ENCODE data around the gene SLC35A4.
"Not testable (repeated sequence)": the region's sequence is repeated elsewhere in the genome, so short reads cannot be mapped to it uniquely, and the experiment has no call there.

Gene SLC35A4

DNA sequence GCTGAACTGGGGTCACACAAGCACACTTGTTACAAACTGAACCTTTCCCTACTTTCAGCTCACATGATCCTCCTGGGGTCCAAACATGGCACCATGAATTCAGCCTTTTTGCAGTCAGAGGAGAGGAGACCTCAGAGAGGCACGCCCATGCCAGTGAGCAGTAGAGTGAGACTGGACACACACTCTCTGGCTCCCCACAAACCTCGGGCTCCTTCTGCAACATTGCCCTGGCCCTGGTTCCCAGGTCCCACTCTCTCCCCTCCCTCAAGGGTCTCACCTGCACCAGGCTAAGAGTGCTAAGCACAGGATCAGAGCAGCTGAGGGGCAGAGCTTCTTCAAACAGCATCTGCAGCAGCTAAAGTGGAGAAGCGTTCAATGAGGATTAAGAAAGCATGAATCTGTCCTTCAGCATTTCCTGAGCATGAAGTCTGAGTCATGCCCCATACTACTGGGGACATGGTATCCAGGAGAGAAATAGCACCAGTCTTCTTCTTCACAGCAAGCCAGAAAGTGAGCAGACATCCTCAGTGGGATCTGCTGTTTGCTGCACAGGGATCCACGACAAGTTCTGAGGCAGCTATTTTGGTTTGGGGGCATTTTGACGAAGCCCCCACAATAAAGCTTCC is 27.2 kb downstream of the SLC35A4 start:
- ATAC-seq = no peak

DNA sequence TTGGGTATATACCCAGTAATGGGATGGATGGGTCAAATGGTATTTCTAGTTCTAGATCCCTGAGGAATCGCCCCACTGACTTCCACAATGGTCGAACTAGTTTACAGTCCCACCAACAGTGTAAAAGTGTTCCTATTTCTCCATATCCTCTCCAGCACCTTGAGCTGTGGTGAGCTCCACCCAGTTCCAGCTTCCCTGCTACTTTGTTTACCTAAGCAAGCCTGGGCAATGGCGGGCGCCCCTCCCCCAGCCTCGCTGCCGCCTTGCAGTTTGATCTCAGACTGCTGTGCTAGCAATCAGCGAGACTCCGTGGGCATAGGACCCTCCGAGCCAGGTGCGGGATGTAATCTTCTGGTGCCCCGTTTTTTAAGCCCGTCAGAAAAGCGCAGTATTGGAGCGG is 28.4 kb downstream of the SLC35A4 start:
- not testable (repeated sequence) for ATAC-seq

DNA sequence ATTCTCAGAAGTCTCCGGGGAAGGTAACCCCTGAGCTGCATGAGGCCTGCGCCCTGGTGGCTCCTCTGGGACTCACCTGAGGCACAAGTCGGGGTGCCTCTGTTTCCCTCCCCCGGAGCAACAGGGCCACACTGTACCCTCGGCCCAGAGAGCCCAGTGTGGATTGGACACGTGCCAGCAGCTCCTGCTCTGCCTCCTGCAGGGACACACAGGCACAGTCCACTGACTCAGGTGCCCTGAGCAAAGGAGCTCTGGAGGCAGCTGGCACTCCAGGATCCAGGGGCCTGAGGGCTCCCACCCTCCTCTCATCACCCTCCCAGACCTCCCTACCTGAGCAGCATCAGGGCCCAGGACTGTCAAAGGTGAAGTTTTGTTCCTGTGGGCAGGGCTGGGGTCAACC is 29.5 kb downstream of the SLC35A4 start:
- ATAC-seq = no peak

DNA sequence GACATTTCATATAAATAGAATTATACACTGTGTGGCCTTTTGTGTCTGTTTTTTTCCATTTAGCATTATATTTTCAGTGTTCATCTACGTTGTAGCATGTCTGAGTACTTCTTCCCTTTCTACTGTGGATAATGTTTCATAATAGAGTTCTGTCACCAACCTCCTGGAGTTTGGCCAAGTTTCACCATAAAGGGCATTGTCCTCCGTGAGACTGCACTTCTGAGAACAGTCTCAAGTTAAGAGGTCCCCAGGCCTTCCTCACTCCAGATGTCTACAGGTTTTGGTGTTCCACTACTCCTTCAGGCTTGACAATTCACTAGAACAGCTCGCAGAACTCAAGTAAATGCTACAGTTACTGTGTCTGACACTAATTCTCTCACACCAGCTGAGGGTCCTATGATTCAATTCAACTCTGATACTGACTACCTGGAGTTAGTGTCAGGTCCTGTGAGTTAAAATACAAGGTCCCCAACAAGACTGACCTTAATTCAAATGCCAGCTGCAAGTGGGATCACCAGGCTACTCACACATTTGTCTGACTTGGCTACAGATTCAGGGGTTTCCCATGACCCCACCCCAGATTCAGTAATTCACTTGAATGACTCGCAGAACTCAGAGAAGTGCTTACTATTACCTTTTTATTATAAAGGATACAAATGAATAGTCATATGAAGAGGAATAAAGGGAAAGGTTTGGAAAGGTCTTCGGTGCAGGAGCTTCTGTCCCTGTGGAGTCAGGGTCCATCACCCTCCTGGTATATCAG is 31.1 kb downstream of the SLC35A4 start:
- ATAC-seq = no peak

DNA sequence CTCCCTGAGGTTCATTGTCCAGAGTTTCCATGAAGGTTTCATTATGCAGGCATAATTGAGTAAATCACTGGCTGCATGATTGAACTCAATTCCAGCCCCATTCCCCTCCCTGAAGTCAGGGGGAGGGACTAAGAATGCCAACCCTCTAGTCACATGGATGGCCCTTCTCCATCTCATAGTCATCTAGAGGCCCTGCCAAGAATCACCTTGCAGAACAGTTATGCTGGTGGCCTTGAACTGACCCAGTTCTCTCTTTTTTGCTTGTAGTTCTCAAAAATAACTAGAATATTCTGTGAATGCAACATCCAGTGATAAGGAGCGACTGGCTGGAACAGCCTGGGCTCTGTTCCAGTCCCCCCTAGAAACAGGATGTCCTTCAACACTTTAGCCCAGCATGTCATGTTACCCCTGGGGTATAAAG is 31.7 kb downstream of the SLC35A4 start:
- ATAC-seq = no peak

DNA sequence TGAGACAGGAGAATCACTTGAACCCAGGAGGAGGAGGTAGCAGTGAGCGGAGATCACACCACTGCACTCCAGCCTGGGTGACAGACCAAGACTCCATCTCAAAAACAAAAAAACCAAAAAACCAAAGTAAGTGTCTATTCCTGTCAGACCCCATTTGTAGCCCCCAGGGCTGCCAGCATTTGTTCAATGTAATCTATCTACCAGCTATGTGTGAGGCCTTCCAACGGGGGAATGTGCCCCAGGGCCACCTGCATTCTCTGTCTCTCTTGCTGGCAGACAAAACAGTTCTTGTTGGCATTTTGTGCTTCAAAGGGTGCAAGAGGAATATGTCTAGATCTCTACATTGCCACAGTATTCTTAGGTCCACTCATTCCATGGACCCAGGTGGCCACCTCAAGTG is 34.2 kb downstream of the SLC35A4 start:
- no peak for ATAC-seq

DNA sequence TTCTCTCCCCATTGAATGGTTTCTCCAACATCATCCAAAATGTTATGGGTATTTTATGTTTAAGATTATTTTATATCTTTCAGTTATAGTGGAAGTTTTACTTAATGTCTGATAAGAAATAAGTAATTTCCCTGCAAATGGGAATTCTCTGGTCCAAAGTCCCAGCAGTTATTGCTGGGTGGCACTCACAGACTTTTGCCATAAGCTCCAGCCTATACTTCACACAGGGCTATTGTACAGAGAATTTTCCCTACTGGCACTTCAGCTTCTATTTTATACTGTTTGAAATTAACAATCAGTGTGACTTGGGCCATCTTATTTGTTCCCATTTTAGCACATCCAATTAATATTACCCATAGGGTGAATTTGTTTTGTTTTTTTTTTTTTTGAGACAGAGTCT is 35.5 kb downstream of the SLC35A4 start:
- no peak for ATAC-seq

DNA sequence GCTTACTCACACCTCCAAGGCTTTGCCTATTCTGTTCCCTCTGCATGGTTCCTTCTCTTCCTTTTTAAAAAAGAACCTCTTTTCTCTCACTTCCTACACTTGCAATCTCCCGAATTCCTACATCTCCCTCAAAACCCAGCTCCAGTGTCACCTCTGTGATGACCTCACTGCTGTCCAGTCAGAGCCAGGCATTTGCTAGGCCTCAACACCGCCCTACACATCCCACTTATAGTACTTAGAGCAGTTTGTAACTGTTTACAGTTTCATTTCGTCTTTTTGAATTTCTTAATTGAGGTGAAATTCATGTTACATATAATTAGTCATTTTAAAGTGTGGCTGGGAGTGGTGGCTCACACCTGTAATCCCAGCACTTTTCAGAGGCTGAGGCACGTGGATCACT is 37.5 kb downstream of the SLC35A4 start:
- ATAC-seq = no peak

DNA sequence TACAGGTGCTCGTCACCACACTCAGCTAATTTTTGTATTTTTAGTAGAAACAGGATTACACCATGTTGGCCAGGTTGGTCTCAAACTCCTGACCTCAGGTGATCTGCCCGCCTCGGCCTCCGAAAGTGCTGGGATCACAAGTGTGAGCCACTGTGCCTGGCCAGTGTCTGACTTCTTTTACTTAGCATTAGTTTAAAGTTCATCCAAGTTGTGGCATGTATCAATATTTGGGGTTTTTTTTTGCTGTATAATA is 38.7 kb downstream of the SLC35A4 start:
- not testable (repeated sequence) for ATAC-seq

DNA sequence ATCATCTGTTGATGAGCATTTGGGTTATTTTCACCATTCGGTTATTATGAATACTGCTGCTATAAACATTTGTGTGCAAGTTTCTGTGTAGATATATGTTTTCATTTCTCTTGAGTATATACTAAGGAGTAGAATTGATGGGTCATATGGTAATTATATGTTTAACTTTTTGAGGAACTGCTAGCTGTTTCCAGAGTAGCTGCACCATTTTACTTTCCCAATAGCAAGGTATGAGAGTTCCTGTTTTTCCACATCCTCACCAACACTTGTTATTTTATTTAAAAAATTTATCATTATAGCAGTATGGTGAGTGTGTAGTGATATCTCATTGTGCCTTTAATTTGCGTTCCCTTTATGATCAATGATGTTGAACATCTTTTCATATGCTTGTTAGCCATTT is 39.1 kb downstream of the SLC35A4 start:
- ATAC-seq = no peak

DNA sequence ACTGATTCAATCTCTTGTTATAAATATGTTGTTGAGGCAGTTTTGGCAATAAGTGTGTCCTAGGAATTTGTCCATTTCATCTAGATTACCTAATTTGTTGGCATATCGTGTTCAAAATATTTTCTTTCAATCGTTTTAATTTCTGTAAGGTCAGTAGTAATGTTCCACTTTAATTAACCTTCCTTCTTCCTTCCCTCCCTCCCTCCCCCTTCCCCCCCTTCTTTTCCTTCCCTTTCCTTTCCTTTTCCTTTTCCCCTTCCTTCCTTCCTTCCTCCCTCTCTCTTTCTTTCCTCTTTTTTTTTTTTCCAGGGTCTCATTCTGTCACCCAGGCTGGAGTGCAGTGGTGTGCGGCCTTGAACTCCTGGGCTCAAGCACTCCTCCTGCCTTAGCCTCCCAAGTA is 41.3 kb downstream of the SLC35A4 start:
- ATAC-seq = no peak

DNA sequence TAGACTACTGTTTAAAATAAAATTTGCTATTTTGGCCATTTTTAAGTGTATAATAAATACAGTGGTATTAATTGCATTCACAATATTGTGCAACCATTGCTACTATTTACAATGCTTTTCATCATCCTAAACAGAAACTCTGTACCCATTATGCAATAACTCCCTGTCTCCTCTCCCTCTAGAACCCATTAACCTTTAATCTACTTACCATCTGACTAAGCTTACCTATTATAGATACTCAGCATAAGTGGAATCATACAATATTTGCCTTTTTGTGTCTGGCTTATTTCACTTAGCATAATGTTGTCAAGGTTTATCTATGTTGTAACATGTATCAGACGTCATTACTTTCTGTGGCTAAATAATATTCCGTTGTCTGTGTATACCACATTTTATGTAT is 42.4 kb downstream of the SLC35A4 start:
- no peak for ATAC-seq

DNA sequence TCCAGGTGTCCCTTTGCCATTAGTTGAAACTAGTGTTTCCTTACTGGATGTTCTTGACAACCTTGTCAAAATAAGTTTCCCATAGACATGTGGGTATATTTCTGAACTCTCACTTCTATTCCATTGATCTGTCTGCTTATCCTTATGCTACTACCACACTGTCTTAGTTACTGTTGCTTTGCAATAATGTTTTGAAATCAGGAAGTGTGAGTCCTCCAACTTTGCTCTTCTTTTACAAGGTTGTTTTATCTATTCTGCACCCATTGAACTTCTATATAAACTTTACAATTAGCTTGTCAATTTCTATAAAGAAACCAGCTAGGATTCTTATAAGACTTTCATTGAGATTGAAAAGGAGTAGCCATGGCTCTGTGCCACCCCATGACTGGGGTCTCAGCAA is 44.1 kb downstream of the SLC35A4 start:
- no peak for ATAC-seq

DNA sequence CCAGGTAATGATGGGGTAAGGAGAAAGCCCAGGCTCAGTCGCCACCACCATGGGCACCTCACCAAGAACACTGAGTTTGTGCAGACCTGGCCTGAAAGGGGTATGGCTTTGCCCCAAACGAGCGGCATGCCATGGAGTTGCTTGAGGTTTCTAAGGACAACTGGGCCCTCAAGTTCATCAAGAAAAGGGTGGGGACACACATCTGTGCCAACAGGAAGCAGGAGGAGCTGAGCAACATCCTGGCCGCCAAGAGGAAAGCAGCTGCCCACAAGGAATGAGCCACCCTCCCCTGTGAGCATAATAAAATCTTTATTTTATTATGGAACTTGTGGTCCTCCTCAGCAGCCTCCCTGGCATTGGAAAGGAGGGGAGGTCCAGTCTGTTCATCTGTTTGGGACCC is 44.5 kb downstream of the SLC35A4 start:
- ATAC-seq = no peak

DNA sequence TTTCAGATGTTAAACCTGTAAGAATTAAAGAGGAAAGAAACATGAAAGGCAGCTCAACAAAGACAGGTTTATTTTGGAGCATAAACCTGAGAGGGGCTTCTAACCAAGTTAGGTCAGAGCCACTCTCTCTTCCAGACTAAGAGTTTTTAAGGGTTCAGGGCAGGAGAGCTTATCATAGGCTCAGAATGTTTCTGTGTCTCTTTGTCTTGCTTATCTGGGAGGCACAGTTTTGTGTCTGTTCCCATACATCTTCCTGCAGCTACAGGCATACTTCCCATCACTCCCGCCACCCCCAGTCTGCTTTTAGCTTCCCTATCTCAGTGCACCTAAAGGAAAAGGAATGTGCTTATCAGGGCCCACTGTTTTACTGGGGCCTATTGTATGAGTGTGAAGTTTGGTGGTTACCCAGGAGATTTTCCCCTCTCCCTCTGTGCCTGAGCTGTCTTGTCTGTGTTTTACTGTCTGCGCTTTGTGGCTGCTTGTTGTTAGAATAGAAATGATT is 46.4 kb downstream of the SLC35A4 start:
- no peak for ATAC-seq
